ENCODE results near the gene EPHA4.

DNA sequence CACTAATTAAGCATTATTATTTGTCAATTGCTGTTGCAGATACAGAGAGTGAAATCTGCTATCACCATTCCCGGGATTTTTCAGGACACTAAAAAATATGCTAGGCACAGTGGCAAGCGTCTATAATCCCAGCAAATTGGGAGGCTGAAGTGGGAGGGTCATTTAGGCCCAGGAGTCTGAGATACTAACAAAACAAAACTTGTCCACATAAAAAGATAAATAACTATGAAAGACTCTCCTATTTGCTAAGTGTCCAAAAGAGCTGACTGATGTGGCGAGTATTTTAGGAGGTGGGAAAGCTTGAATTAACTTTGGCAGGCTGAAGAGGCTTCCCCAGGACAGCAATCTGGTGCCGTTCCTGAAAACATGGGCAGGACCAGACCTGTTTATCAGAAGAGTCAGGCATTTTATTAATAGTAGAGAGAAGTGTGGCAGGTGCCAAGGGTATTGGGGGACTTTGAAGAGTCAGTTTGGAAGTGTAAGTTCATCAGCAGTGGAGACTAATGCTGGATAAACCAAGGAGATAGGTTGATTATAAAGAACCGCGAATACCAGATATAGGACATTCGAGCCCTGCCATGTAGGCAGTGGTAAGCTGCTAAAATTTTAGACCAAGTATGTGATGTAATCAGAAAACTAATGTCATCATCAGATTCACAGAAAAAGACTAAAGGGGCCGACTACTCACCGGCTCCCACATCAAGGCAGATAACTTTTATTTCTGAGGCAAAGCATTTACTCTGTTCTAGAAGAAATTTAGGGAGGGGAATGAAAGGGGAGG lies 201.8 kb downstream of the EPHA4 start:
- TF ChIP-seq JUNB (IDR thresholded peaks at IDR 0.05) (no peak), POLR2A (IDR thresholded peaks at IDR 0.05; ENCODE audit: low read length) (no peak), CHD4 (IDR thresholded peaks at IDR 0.05; ENCODE audit: borderline replicate concordance) (no peak), ZFP36 (IDR thresholded peaks at IDR 0.05; ENCODE audit: borderline replicate concordance, partially characterized antibody) (no peak), HOXA7 (CRISPR knock-in tag; IDR thresholded peaks at IDR 0.05) (no peak), CEBPB (IDR thresholded peaks at IDR 0.05) (no peak)
- TF ChIP-seq, protein P1, sequence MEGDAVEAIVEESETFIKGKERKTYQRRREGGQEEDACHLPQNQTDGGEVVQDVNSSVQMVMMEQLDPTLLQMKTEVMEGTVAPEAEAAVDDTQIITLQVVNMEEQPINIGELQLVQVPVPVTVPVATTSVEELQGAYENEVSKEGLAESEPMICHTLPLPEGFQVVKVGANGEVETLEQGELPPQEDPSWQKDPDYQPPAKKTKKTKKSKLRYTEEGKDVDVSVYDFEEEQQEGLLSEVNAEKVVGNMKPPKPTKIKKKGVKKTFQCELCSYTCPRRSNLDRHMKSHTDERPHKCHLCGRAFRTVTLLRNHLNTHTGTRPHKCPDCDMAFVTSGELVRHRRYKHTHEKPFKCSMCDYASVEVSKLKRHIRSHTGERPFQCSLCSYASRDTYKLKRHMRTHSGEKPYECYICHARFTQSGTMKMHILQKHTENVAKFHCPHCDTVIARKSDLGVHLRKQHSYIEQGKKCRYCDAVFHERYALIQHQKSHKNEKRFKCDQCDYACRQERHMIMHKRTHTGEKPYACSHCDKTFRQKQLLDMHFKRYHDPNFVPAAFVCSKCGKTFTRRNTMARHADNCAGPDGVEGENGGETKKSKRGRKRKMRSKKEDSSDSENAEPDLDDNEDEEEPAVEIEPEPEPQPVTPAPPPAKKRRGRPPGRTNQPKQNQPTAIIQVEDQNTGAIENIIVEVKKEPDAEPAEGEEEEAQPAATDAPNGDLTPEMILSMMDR (IDR thresholded peaks at IDR 0.05) = no peak
- TF ChIP-seq, protein P2, sequence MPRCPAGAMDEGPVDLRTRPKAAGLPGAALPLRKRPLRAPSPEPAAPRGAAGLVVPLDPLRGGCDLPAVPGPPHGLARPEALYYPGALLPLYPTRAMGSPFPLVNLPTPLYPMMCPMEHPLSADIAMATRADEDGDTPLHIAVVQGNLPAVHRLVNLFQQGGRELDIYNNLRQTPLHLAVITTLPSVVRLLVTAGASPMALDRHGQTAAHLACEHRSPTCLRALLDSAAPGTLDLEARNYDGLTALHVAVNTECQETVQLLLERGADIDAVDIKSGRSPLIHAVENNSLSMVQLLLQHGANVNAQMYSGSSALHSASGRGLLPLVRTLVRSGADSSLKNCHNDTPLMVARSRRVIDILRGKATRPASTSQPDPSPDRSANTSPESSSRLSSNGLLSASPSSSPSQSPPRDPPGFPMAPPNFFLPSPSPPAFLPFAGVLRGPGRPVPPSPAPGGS (IDR thresholded peaks at IDR 0.05) = no peak
